ENCODE results near the gene RBP2.
"Not testable (repeated sequence)": the region's sequence is repeated elsewhere in the genome, so short reads cannot be mapped to it uniquely, and the experiment has no call there.

RBP2 gene

GRCh38 chr3:139443186-139443585, 33.1 kb downstream of the RBP2 start:
- no peak for DNase-seq (ENCODE audit: low read depth in 2 of 2)

GRCh38 chr3:139441656-139442055, 34.7 kb downstream of the RBP2 start:
- no peak for DNase-seq (ENCODE audit: low read depth in 2 of 2)

- DNase-seq (ENCODE audit: low read depth in 2 of 2), result no peak
These were observed 35.4 kb downstream of the RBP2 start for GRCh38 chr3:139440639-139441556.

- no peak for DNase-seq (ENCODE audit: low read depth in 2 of 2)
These were observed 37.0 kb downstream of the RBP2 start for GRCh38 chr3:139439278-139439677.

GRCh38 chr3:139434764-139435307, 41.5 kb downstream of the RBP2 start:
- no peak for DNase-seq (ENCODE audit: low read depth in 2 of 2)

- DNase-seq (ENCODE audit: low read depth in 2 of 2), result no peak
These were observed 42.1 kb downstream of the RBP2 start for GRCh38 chr3:139434228-139434627.

GRCh38 chr3:139433089-139433488, 43.2 kb downstream of the RBP2 start:
- no peak for DNase-seq (ENCODE audit: low read depth in 2 of 2)

- no peak for DNase-seq (ENCODE audit: low read depth in 2 of 2)
These were observed 45.8 kb downstream of the RBP2 start for GRCh38 chr3:139430493-139430892.

- no peak for DNase-seq (ENCODE audit: low read depth in 2 of 2)
These were observed 48.8 kb downstream of the RBP2 start for GRCh38 chr3:139427283-139428060.

- DNase-seq (ENCODE audit: low read depth in 2 of 2), result no peak
These were observed 50.4 kb downstream of the RBP2 start for GRCh38 chr3:139425745-139426400.

- no peak for DNase-seq (ENCODE audit: low read depth in 2 of 2)
These were observed 53.1 kb downstream of the RBP2 start for GRCh38 chr3:139423232-139423631.

- DNase-seq (ENCODE audit: low read depth in 2 of 2), result no peak
These were observed 54.9 kb downstream of the RBP2 start for GRCh38 chr3:139421460-139421859.

- no peak for DNase-seq (ENCODE audit: low read depth in 2 of 2)
These were observed 55.3 kb downstream of the RBP2 start for GRCh38 chr3:139421040-139421439.

GRCh38 chr3:139418144-139418543, 58.2 kb downstream of the RBP2 start:
- no peak for DNase-seq (ENCODE audit: low read depth in 2 of 2)

GRCh38 chr3:139416275-139416674, 60.0 kb downstream of the RBP2 start:
- no peak for DNase-seq (ENCODE audit: low read depth in 2 of 2)

GRCh38 chr3:139414608-139415224, 61.6 kb downstream of the RBP2 start:
- no peak for DNase-seq (ENCODE audit: low read depth in 2 of 2)

- not testable (repeated sequence) for DNase-seq (ENCODE audit: low read depth in 2 of 2)
These were observed 63.4 kb downstream of the RBP2 start for GRCh38 chr3:139412891-139413290.
